DND-41 (cell line): ENCODE results near the gene SLC24A4.

Source experiments
- ATAC-seq: fragments of 200-7000 bp; cut with Tn5 transposase; 3 replicates; pipeline ENCODE4 v1.9.1; 2021; ENCODE audit warnings: low read depth; ENCODE audit not compliant: insufficient read depth
- DNase-seq: peaks from one replicate; pipeline ENCODE4 v3.0.0-alpha.2; 2020
- H2AFZ ChIP-seq: 2 replicates; pipeline ENCODE4 v1.6.0; 2012; ENCODE audit warnings: low read depth, low read length
- H3K27ac ChIP-seq: 2 replicates; pipeline ENCODE4 v1.5.1; 2012; ENCODE audit warnings: low read length, inconsistent platforms
- H3K27me3 ChIP-seq: fragments of 200-600 bp; sonication (generic); 2 replicates; pipeline ENCODE4 v1.6.0; 2012; ENCODE audit warnings: low read length, mild to moderate bottlenecking, inconsistent platforms; ENCODE audit not compliant: insufficient read depth, poor library complexity
- H3K36me3 ChIP-seq: 2 replicates; pipeline ENCODE4 v1.5.1; 2012; ENCODE audit warnings: low read length, inconsistent platforms; ENCODE audit not compliant: insufficient read depth
- H3K4me1 ChIP-seq: 2 replicates; pipeline ENCODE4 v1.5.1; 2012; ENCODE audit warnings: mild to moderate bottlenecking, low read length; ENCODE audit not compliant: insufficient read depth
- H3K4me2 ChIP-seq: 2 replicates; pipeline ENCODE4 v1.6.0; 2012; ENCODE audit warnings: mild to moderate bottlenecking, moderate library complexity, low read length, inconsistent platforms; ENCODE audit not compliant: insufficient read depth
- H3K4me3 ChIP-seq, 2 experiments: fragments of 200-600 bp in 1 of 2; shearing (Covaris generic) in 1 of 2; 2 replicates each; pipeline ENCODE4 v1.5.1; 2012 to 2016; ENCODE audit warnings: inconsistent platforms in 2 of 2, low read length in 2 of 2, mild to moderate bottlenecking in 2 of 2, low read depth in 1 of 2, moderate library complexity in 1 of 2
- H3K79me2 ChIP-seq: 2 replicates; pipeline ENCODE4 v1.6.0; 2012; ENCODE audit warnings: low read length, inconsistent platforms; ENCODE audit not compliant: insufficient read depth
- H3K9ac ChIP-seq: 2 replicates; pipeline ENCODE4 v1.6.0; 2012; ENCODE audit warnings: low read depth, mild to moderate bottlenecking, inconsistent platforms, low read length, moderate library complexity
- H3K9me3 ChIP-seq: 2 replicates; pipeline ENCODE4 v1.5.1; 2012; ENCODE audit warnings: low read length, moderate library complexity, mild to moderate bottlenecking, inconsistent platforms; ENCODE audit not compliant: insufficient read depth, severe bottlenecking
- H4K20me1 ChIP-seq: 2 replicates; pipeline ENCODE4 v1.6.0; 2012; ENCODE audit warnings: low read length; ENCODE audit not compliant: insufficient read depth
- EZH2 ChIP-seq: IDR thresholded peaks from 3 replicates; pipeline ENCODE4 v1.6.1; 2012; ENCODE audit warnings: borderline replicate concordance, low read depth, mild to moderate bottlenecking, moderate library complexity, low read length, inconsistent platforms; ENCODE audit not compliant: severe bottlenecking
- TF ChIP-seq, protein P1 (sequence below): IDR thresholded peaks from 2 replicates; pipeline ENCODE4 v1.5.1; 2012; ENCODE audit warnings: borderline replicate concordance, low read length, moderate library complexity, mild to moderate bottlenecking; ENCODE audit not compliant: poor library complexity, severe bottlenecking; ENCODE audit errors: extremely low read depth

SLC24A4 gene

GRCh38 chr14:92387578-92387977, 64.6 kb downstream of the SLC24A4 start:
- no peak overlapping the region for H2AFZ ChIP-seq
- H3K9me3 ChIP-seq, result no peaks in the 10 kb centered on the region
- H4K20me1 ChIP-seq, result no peaks in the 10 kb centered on the region
- H3K4me3 ChIP-seq, result no peak overlapping the region
- H3K9ac ChIP-seq, result no peak overlapping the region
- H3K27me3 ChIP-seq, result no peaks in the 10 kb centered on the region
- H3K4me1 ChIP-seq, result no peaks in the 10 kb centered on the region
- no peak for DNase-seq
- no peak overlapping the region for H3K4me2 ChIP-seq
- TF ChIP-seq, protein P1, sequence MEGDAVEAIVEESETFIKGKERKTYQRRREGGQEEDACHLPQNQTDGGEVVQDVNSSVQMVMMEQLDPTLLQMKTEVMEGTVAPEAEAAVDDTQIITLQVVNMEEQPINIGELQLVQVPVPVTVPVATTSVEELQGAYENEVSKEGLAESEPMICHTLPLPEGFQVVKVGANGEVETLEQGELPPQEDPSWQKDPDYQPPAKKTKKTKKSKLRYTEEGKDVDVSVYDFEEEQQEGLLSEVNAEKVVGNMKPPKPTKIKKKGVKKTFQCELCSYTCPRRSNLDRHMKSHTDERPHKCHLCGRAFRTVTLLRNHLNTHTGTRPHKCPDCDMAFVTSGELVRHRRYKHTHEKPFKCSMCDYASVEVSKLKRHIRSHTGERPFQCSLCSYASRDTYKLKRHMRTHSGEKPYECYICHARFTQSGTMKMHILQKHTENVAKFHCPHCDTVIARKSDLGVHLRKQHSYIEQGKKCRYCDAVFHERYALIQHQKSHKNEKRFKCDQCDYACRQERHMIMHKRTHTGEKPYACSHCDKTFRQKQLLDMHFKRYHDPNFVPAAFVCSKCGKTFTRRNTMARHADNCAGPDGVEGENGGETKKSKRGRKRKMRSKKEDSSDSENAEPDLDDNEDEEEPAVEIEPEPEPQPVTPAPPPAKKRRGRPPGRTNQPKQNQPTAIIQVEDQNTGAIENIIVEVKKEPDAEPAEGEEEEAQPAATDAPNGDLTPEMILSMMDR, result no peak
- no peak for TF ChIP-seq EZH2
- no peak for ATAC-seq
- H3K79me2 ChIP-seq, result no peaks in the 10 kb centered on the region
- H3K36me3 ChIP-seq, result no peaks in the 10 kb centered on the region
- H3K27ac ChIP-seq, result no peak overlapping the region

- no peak overlapping the region for H2AFZ ChIP-seq
- H3K36me3 ChIP-seq, result no peaks in the 10 kb centered on the region
- no peaks in the 10 kb centered on the region for H3K4me1 ChIP-seq
- no peak overlapping the region for H3K27ac ChIP-seq
- no peak overlapping the region for H3K9ac ChIP-seq
- H3K79me2 ChIP-seq, result no peaks in the 10 kb centered on the region
- H3K4me2 ChIP-seq, result no peak overlapping the region
- no peak overlapping the region for H3K4me3 ChIP-seq
- H3K9me3 ChIP-seq, result no peaks in the 10 kb centered on the region
- no peaks in the 10 kb centered on the region for H3K27me3 ChIP-seq
- no peak for DNase-seq
- ATAC-seq, result no peak; the same call in 2 of the 3 replicates
- no peak for TF ChIP-seq EZH2
- TF ChIP-seq, protein P1, result no peak
- no peaks in the 10 kb centered on the region for H4K20me1 ChIP-seq
These were observed 66.7 kb downstream of the SLC24A4 start for GRCh38 chr14:92389598-92390158.

GRCh38 chr14:92391726-92392125, 68.8 kb downstream of the SLC24A4 start:
- Histone ChIP-seq H3K79me2 (no peaks in the 10 kb centered on the region), H3K4me3 (no peak overlapping the region), H3K4me2 (no peak overlapping the region), H3K27me3 (no peaks in the 10 kb centered on the region), H3K9ac (no peak overlapping the region), H3K4me1 (no peaks in the 10 kb centered on the region), H3K9me3 (no peaks in the 10 kb centered on the region), H3K36me3 (no peaks in the 10 kb centered on the region), H3K27ac (no peak overlapping the region), H4K20me1 (no peaks in the 10 kb centered on the region), H2AFZ (no peak overlapping the region)
- peak; percentile 11 for DNase-seq
- no peak for TF ChIP-seq EZH2
- TF ChIP-seq, protein P1, result no peak
- 0 out of 3 replicates have a peak, but pooled peaks have one; percentile 27 for ATAC-seq

- Histone ChIP-seq H3K4me3 (no peak overlapping the region), H3K27ac (no peak overlapping the region), H3K9me3 (no peaks in the 10 kb centered on the region), H3K4me1 (no peaks in the 10 kb centered on the region), H3K36me3 (no peaks in the 10 kb centered on the region), H3K79me2 (no peaks in the 10 kb centered on the region), H3K9ac (no peak overlapping the region), H3K4me2 (no peak overlapping the region), H4K20me1 (no peaks in the 10 kb centered on the region), H2AFZ (no peak overlapping the region), H3K27me3 (peaks cover 5% of the 10 kb centered on the region)
- TF ChIP-seq EZH2, result no peak
- TF ChIP-seq, protein P1, result no peak
- DNase-seq (no peak), ATAC-seq (no peak)
These were observed 69.7 kb downstream of the SLC24A4 start for GRCh38 chr14:92392711-92393110.
